Amniotic epithelial cell (primary cell): Measurements from ENCODE around the gene FANK1.
A peak's percentile ranks its signal among the peaks of the same experiment; 100 is the strongest.

Experiments
- DNase-seq: peaks from one replicate; pipeline ENCODE4 v3.0.0-alpha.2; 2010; ENCODE audit warnings: low read depth

The FANK1 gene, protein sequence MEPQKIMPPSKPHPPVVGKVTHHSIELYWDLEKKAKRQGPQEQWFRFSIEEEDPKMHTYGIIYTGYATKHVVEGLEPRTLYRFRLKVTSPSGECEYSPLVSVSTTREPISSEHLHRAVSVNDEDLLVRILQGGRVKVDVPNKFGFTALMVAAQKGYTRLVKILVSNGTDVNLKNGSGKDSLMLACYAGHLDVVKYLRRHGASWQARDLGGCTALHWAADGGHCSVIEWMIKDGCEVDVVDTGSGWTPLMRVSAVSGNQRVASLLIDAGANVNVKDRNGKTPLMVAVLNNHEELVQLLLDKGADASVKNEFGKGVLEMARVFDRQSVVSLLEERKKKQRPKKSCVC

DNA sequence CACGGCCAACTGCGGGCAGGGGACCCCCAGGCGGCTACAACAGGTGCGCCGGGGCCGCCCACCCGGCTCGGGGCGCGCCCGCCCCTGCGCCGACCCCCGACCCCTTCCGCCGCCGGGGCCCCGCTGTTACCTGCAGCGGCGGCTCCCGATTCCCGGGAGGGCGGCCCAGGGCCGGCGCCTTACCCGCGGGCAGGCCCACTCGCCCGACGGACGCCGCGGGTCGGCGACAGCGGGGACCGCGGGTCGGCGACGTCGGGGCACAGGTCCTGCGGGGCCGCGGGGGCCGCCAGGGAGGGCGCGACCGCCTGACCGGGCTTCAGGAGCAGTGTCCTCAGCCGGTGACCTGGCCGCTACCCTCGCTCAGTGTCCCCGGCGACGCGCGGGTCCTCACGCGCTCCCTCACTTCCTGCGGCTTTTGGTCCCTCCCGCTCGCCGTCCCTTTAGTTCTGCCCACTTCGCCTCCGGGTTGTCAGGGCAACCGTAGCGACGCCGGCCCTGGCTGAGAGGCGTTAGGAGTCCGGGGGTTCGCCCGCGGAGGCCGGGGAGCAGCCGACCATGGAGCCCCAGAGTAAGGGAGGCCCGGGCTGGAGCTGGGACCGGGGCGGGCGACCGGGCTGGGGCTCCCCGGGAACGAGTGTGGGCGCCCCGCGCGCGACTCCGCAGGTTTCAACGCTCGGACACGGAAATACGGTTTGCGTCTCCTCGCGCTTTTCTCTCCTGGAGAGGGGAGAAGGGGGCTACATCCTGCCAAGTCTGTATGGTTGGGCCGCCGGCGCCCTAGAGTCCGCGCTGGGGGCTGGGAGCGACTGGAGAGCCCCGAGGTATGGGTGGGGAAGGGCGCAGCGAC, at the start of gene FANK1:
FANK1 (plus strand) TSS at position 477 of the 847 bp plus-strand sequence; CDS start at position 556, 79 bp downstream.
- peak; percentile 75 for DNase-seq

DNA sequence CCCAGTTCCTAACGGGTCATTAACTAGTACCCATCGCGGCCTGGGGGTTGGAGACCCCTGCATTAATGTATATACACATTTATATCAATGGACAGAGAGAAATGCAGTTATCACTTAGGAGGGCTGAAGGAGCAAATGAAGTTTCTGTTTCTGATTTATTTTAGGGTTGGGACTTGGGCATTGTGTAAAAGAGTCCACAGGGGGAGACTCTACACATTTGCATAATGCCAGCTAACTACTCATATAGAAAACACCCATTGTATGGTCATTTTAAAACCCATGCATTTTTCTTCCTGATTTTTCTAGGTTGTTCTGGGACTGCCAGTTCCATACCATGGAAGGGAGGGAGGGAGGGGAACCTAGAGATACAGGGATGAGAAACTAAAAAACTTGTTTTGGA, 49.5 kb upstream of the FANK1 start:
- DNase-seq, result no peak

DNA sequence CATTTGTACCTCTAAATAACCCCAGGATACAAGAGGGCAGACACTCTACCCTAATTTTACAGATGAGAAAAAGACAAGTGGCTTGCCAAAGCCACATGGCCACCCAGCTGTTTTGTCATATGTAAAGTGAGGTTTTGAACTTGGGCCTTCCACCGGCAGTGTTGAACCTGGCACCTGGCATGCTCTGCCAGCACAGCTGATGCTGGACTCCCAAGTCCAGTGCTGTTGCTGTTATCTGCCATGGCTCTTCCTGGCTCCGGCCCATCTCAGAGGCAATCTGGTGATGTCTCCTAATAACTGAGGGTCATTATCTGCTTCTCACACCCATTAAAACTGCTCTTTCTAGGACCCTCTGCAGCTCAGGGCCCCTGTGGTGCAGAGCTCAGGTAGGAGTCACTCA, 48.0 kb upstream of the FANK1 start:
- no peak for DNase-seq

DNA sequence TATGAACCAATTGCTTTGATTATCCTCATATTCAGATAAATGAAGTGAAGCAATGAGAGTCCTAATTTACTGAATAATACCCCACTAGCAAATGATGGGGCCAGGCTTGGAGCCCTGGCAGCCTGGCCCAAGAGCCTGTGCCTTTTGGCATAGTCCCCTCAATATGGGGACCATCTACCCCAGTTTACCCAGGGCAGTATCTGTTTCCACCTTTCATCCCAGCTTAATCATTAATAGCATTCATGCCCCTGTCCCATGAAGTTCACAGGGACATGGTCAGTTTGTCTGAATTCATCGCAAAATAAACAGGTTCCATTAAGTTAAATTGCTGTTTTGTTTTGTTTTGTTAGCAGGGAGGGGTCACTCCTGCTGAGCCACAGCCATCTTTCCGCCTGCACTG, 47.5 kb upstream of the FANK1 start:
- no peak for DNase-seq

DNA sequence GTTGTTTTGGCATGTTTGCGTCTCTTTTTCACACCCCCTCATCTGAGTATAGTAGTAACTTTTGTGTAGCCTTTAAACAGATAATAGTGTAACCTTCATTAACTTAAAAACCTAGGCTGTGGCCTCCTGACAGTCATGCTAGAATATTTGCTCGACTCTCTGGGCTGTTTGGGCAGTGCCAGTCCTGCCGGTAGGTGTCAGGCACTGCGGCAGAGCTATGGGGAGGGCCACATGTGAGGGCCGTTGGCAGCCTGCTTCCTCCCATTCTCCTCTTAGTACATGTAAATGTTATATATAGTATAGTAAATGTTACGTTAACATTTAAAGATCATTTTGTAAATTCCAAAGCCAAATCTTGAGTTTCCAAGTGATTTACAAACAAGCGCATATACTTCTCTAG, 46.9 kb upstream of the FANK1 start:
- no peak for DNase-seq

DNA sequence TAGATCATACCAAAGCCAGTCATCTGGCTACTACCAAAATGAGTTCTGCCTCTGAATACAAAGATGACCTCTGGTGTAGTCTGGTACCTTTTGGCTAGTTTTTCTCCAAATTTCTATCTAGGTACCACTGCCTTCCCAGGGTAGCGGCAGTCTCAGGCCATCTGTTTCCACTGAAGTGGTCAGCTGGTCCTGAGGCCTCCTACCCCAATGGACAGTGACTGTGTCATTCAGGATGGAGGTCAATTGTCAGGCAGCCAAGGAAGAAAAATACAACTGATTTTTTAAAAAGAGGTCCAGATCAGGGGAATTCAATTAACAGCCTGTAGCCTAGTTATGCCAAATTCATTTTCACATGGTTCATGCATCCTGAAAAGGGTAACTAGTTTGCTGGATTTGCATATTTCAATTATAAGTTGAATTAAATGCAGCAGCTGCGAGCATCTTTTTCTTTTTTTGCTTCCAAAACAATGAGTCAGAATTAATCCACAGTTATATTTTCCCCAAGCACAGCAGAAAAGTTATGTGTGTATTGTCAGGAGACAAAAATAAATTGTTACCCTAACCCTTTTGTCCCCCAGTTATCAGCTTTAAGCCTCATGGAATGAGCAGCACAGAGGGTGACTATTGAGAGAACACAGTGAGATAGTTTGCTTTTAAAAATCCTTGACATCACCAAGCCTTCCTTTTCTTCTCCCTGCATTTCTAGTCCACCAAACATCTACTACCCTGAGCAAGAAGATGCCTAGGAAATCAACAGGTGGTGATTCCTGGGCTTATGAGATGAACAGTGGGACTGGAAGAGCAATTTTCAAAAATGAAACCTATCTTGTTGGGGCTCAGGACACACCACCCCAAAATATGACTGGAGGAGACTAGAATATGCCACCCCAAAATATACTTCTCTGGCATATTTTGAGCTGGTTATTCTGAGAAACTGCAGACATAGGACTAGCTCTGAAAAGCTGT, 45.3 kb upstream of the FANK1 start:
- no peak for DNase-seq

DNA sequence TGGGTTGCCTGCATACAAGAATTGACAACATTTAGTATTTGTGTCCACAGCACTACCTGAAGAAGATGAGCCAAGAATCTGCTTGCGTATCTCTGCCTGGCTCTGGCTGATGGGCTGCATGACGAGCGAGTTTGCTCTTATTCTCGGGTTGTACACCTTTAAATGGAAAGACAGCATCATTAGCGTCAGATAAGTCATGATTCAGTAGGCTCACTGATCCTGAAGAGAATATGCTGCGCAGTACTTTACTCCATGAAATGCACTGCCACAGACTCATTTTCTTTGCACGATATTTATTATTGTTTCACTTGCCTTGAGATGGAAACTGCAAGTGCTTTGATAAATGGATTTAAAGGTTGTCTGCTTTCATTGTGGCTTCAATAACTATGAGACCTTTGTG, 43.9 kb upstream of the FANK1 start:
- no peak for DNase-seq

DNA sequence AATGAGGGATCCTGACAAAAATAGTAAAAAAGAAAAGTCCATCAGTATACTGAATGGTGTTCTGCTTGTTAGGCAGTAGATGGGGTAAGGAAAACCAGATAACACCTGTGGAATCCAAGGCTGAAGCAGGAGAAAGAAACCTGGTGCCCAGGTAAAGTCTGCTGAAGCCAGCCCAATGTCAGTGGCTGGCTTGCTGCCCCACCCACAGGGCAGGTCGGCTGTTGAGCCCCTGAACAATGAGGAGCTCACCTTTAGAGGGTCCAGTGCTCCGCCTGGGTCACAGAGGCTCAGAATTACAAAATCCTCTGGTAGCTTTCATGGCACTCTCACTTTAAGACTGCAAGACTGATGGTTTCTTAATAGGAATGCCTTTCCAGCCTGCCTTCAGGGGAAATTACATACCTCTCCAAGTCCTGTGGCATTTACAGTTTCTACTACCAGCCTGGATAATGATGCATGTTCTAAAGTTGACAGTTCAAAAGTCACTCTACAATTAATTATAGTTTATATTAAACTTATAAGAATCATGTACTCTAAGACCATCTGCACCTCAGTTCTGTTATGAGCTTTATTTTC, 39.1 kb upstream of the FANK1 start:
- no peak for DNase-seq

DNA sequence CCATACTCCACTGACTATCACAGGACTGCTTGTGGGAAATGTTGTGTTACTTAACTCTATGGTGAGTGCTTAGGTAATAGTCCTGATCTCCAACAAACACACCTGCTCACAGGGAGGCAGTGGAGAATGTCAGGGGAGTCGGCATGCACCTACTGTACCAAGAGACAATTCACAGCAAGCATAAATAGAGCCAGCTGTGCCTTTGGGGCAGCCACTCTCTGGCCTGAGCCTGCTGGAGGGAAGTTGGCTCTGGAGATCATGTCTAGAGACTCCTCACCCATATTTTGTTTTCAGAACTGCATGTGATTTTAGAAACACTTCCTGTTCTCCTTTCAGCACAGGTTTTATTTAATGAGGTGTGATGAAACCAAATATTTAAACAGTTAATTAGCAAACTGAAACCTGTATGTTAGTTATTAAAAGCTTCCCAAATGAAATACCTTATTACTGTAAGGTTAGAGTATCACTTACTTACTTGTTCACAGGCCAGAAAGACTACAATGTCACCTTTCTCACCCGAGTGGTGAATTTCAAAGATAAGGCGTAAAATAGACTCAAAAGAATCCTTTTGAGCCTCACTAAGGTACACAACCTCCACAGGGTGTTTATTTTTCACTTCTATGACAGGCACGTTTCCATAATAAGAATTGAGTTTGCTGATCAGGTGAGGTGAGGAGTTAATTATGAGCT, 37.1 kb upstream of the FANK1 start:
- DNase-seq, result no peak

DNA sequence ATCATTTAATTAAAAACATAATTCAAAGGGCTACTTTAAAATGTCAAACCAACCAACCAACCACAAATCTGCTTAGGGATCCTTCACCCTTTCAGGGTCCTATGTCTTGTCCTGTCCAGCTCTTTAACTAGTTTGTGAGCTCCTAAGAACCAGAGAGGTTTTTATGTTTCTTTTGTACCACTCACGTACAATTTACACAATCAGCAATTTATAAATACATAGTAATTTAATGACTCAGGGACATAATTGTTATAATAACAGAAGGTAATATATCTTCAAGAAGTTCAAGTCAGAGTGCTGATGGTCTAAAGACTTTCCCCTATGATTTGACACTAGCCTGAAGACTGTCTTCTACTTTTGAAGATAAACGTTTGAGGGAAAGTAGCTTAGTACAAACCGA, 31.2 kb upstream of the FANK1 start:
- no peak for DNase-seq

DNA sequence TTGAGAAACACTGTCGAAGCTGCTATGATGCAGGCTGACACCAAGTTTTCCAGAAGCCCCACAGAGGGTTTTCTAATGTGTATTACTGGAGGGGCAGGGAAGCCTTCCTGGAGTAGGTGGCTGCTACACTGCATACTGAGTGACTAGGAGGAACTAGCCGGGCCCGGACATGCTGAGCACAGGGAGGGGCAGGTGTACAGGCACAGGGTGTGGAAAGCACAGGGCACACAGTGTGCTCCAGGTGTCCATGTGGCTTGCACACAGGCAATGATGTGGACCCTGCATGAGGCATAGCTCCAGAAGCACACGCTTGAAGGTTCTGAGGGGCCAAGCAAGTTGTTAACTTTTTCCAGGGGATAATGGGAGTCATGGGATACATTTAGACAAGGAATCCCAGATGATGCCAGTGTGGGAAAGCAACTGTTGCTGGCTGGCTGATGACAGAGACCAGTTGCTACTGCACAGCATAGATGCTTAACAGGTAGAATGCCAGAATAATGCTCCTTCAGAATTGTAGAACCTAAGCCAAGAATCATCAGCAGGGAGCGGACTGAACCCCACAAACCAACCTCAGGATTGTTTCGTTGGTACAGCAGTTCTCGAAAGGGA, 29.8 kb upstream of the FANK1 start:
- DNase-seq, result no peak

DNA sequence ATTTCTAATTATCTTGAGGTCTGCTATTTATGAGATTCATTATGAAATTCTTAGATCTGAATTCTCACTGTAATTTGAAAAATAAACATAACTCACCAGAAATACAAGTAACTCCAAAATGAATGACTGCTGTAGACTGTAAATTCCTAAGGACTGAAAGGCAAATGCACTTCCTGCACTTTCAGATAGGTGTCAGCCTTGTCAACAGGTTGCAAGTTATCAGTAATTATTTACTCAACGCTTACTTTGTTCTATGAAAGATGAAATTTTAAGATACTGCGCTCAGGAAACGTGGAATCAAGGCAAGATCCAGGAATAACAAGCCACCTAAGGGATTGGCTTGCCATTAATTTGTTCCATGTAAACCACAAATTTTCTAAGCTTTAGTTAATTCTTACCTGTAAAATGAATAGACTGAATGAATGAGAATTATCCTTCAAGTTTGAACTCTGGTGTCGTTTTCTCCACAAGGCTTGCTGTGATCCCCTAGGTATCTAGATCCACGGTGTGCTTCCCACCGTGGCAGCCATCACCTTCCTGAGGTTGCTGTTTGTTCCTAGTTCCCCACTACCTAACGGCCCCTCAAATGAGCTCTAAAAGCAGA, 27.9 kb upstream of the FANK1 start:
- DNase-seq, result peak; percentile 61

DNA sequence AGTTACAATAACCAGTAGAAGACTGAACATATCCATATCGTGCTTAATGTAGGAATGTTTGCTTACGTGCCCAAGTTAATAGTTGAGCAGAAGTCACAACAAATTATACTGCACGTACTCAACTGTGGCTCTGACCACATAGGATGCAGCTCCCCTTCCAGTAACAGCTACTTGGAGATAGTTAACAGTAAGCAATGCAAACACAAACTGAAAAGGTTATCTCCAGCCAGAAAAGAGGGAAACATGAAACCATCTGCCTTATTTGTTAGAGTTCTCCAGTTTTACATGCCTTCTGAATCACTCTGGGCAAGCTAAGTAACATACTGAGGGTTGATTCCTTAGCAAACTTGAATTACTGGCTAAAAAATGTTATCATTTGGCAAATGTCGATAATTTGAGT, 25.0 kb upstream of the FANK1 start:
- no peak for DNase-seq

DNA sequence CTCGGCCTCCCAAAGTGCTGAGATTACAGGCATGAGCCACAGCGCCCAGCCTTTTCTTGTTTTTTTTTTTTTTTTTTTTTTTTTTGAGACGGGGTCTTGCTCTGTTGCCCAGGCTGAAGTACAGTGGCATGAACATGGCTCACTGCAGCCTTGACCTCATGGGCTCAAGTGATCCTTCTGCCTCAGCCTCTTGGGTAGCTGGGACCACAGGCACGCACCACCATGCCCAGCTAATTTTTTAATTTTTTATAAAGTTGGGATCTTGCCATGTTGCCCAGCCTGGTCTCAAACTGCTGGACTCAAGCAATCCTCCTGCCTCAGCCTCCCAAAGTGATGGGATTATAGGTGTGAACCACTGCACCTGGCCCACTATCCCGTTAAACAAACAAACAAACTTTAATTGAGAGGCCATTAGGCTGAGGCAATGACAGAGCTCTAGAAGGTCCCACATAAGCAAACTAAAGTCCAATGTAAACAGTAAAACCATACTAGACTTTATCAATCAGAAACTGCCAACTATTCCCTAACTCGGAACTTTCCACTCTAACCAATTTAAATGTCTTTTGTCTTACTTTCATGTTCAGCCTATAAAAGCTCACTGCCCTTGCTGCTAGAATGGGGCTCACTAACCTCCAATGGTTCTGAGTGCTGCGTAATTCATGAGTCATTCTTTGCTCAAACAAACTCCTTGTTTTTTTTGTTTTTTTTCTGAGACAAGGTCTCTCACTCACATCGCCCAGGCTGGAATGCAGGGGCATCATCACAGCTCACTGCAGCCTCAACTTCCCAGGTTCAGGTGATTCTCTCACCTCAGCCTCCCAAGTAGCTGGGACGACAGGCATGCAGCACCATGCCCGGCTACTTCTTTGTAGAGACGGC, 17.2 kb upstream of the FANK1 start:
- DNase-seq, result peak; percentile 83

DNA sequence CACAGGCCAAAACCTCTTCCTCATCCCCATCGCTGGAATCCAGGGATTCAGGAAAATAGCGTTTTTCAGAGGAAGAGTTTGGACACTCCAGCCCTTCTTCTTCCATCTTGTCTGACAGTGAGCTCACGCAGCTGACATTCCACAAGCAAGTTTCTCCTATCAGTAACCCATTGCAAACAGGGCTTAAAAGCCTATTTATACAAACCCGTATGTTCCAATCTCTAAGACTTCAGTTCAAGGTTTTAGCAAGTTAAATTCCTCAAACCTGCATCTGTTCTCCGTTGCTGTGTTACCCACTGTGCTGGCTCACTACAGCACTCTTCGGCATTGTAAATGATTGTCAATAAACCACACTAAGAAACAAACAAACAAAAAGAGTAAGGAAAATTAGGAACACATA, 15.6 kb upstream of the FANK1 start:
- peak; percentile 68 for DNase-seq

DNA sequence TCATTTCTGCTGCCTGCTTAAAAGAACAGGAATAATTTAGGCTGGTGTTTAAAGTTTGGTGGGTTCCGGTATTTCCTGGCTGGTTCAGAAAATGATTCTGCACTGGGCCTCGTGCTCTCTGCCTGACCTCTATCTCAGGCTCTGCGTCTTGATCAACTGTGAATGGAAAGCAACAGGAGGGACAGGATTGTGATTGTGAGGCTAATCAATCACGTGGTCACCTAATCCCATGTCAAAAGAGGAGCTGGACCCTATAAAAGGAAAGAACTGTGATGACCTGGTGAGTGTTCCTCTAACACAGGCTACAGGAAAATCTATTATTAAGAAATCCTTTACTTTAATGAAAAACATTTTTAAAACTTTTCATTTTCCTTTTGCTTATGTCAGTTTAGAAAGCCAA, 15.2 kb upstream of the FANK1 start, which contains the start of gene DHX32:
DHX32 (minus strand) TSS at position 101 of the 400 bp plus-strand sequence. CDS start 468 bp downstream, outside the sequence.
- no peak for DNase-seq

DNA sequence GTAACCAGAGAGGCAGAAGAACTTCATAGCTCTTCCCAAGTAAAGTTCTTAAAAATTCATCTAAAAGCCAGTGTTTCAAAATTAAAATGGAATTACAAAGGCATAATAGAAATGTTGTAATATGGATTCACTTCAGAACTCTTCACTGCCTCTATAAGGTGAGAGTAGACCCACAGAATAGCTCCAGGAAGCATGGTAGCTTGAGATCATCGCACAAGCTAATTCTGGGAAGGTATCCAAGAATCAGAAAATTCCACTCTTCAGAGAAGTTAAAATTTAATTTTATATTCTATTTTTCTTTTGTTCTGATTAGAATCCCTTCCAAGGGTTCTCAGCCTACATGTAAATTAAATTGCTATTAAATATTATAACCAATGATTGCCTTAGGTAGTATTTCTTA, 13.8 kb upstream of the FANK1 start:
- DNase-seq, result no peak

DNA sequence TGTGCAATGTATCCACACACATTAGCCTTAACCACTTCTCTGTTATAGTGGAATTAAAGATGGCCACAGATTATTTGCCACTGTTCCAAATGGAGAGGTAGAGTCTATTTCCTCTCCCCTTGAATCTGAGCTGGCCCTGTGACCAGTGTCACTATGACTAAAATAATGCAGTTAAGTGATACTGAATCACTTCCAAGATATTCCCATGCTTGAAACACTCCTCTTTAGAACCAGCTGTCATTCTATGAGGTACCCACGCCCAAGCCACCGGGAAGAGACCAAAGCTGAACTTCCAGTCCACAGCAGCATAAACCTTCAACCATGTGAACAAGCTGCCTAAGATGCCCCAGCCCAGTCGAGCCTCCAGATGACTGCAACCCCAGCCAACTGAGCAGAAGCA, 13.2 kb upstream of the FANK1 start:
- no peak for DNase-seq

DNA sequence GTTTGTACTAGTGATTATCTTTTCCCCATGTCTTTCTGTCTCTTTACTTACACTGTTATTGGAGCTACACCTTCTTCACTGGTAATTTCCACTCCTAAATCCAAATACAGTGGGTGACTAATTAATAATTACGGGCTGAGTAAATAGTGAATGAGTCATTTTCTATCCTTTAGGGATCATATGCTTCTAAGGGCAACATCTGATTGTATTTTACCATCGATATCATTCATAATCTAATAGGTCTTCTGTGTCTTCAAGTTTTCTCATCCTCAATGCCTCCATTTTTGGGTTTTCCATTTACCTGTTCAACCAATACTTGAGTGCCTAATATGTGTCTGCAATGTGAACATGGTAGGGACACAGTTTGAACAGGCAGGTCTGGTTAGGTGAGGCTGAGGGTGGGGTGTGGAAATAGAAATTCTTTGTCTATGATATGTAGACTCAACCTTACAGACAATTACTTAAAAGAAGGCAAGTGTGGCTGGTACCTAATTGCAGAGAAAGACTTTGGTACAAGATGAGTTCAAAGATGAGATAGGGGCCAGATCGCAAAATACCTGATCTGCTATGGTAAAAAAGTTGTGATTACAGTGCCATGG, 9.4 kb upstream of the FANK1 start:
- no peak for DNase-seq
